Stomach (tissue), 4 donors: ENCODE measurements around the gene EFCAB10.

Source experiments
- CTCF ChIP-seq, 7 experiments: fragments of 450-650 bp in 4 of 7; fragments of 200-600 bp in 3 of 7; sonication (generic) in 3 of 7; IDR thresholded peaks; one replicate each; pipeline ENCODE4 v1.5.1; 2016 to 2019; ENCODE audit warnings: antibody characterized with exemption in 7 of 7, control low read depth in 2 of 7, mild to moderate bottlenecking in 1 of 7
- POLR2A ChIP-seq, 4 donors: fragments of 450-650 bp; IDR thresholded peaks; one replicate each; pipeline ENCODE4 v1.6.1; 2016; ENCODE audit warnings: antibody characterized with exemption in 4 of 4, control low read depth in 2 of 4, mild to moderate bottlenecking in 1 of 4, moderate library complexity in 1 of 4

GRCh38 chr7:105619590-105619989 is 38.3 kb upstream of the EFCAB10 start:
- TF ChIP-seq CTCF (IDR thresholded peaks at IDR 0.05) (no peak), POLR2A (IDR thresholded peaks at IDR 0.05) (no peak)
